H9 (cell line): ENCODE data around the gene ABLIM3. TPM values are rescaled to one million over a fixed set of nuclear protein-coding genes. Genes with fewer than 3 reads are reported as not detected.
A peak's percentile ranks its signal among the peaks of the same experiment; 100 is the strongest.

ENCODE experiments used
- DNase-seq: peaks from one replicate; pipeline ENCODE4 v3.0.0-alpha.2; 2017
- H2AFZ ChIP-seq: one replicate; pipeline ENCODE4 v1.6.1; 2013; ENCODE audit warnings: mild to moderate bottlenecking, low read length, control low read depth, moderate library complexity
- H2AK5ac ChIP-seq: 2 replicates; pipeline ENCODE4 v1.6.1; 2013; ENCODE audit warnings: low read length, control low read depth, mixed read lengths; ENCODE audit not compliant: insufficient read length
- H2BK120ac ChIP-seq: one replicate; pipeline ENCODE4 v1.6.1; 2013; ENCODE audit warnings: low read depth, mild to moderate bottlenecking, low read length, control low read depth, inconsistent platforms; ENCODE audit not compliant: poor library complexity, severe bottlenecking
- H2BK12ac ChIP-seq: 2 replicates; pipeline ENCODE4 v1.6.1; 2013; ENCODE audit warnings: low read length, control low read depth, mixed read lengths, low read depth; ENCODE audit not compliant: insufficient read length
- H2BK15ac ChIP-seq: 2 replicates; pipeline ENCODE4 v1.6.1; 2013; ENCODE audit warnings: low read depth, low read length, control low read depth
- H2BK20ac ChIP-seq: one replicate; pipeline ENCODE4 v1.6.1; 2013; ENCODE audit warnings: low read depth, mild to moderate bottlenecking, low read length, control low read depth, inconsistent platforms; ENCODE audit not compliant: poor library complexity, severe bottlenecking
- H2BK5ac ChIP-seq: 2 replicates; pipeline ENCODE4 v1.6.1; 2013; ENCODE audit warnings: low read length, control low read depth, mixed read lengths; ENCODE audit not compliant: insufficient read length
- H3K14ac ChIP-seq: 2 replicates; pipeline ENCODE4 v1.6.1; 2013; ENCODE audit warnings: low read length, control low read depth; ENCODE audit not compliant: insufficient read depth
- H3K18ac ChIP-seq: 2 replicates; pipeline ENCODE4 v1.6.1; 2013; ENCODE audit warnings: low read depth, mild to moderate bottlenecking, mixed read lengths, low read length, control low read depth; ENCODE audit not compliant: insufficient read length
- H3K23ac ChIP-seq: 2 replicates; pipeline ENCODE4 v1.6.1; 2013; ENCODE audit warnings: low read length, control low read depth, mixed read lengths, low read depth; ENCODE audit not compliant: insufficient read length
- H3K23me2 ChIP-seq: 2 replicates; pipeline ENCODE4 v1.6.1; 2013; ENCODE audit warnings: low read depth, mild to moderate bottlenecking, mixed read lengths, low read length, control low read depth; ENCODE audit not compliant: insufficient read length, poor library complexity, severe bottlenecking
- H3K27ac ChIP-seq: 2 replicates; pipeline ENCODE4 v1.5.1; 2013; ENCODE audit warnings: low read length, control low read depth, mixed read lengths, low read depth; ENCODE audit not compliant: insufficient read length
- H3K27me3 ChIP-seq: 2 replicates; pipeline ENCODE4 v1.6.1; 2013; ENCODE audit warnings: low read length, control low read depth, inconsistent platforms; ENCODE audit not compliant: insufficient read depth
- H3K4ac ChIP-seq: 2 replicates; pipeline ENCODE4 v1.6.1; 2013; ENCODE audit warnings: low read depth, mild to moderate bottlenecking, control low read depth, inconsistent platforms, low read length, moderate library complexity
- H3K4me1 ChIP-seq: 2 replicates; pipeline ENCODE4 v1.6.1; 2013; ENCODE audit warnings: low read length, control low read depth, inconsistent platforms; ENCODE audit not compliant: insufficient read depth
- H3K4me2 ChIP-seq: 2 replicates; pipeline ENCODE4 v1.6.1; 2013; ENCODE audit warnings: low read length, control low read depth, mixed read lengths; ENCODE audit not compliant: insufficient read length, insufficient read depth
- H3K56ac ChIP-seq: 2 replicates; pipeline ENCODE4 v1.6.1; 2013; ENCODE audit warnings: low read depth, mild to moderate bottlenecking, mixed read lengths, low read length, control low read depth; ENCODE audit not compliant: insufficient read length
- H3K79me1 ChIP-seq: 2 replicates; pipeline ENCODE4 v1.6.1; 2013; ENCODE audit warnings: low read depth, mild to moderate bottlenecking, moderate library complexity, low read length, control low read depth, inconsistent platforms; ENCODE audit not compliant: insufficient read depth, poor library complexity, severe bottlenecking
- H3K79me2 ChIP-seq: 2 replicates; pipeline ENCODE4 v1.6.1; 2013; ENCODE audit warnings: low read length, control low read depth, inconsistent platforms; ENCODE audit not compliant: insufficient read depth
- H3K9ac ChIP-seq: 2 replicates; pipeline ENCODE4 v1.6.1; 2013; ENCODE audit warnings: low read length, control low read depth, mixed read lengths; ENCODE audit not compliant: insufficient read length; ENCODE audit errors: extremely low read depth
- H3K9me3 ChIP-seq: one replicate; pipeline ENCODE4 v1.6.1; 2013; ENCODE audit warnings: low read depth, low read length, inconsistent platforms; ENCODE audit not compliant: control insufficient read depth
- H3T11ph ChIP-seq: one replicate; pipeline ENCODE4 v1.6.1; 2013; ENCODE audit warnings: mild to moderate bottlenecking, low read length, control low read depth, inconsistent platforms
- H4K20me1 ChIP-seq: one replicate; pipeline ENCODE4 v1.6.1; 2013; ENCODE audit not compliant: control insufficient read depth, insufficient read length, insufficient read depth
- H4K5ac ChIP-seq: 2 replicates; pipeline ENCODE4 v1.6.1; 2013; ENCODE audit warnings: low read depth, mild to moderate bottlenecking, mixed read lengths, low read length, control low read depth; ENCODE audit not compliant: insufficient read length
- H4K8ac ChIP-seq: replicated peaks from 2 replicates; pipeline ENCODE4 v1.6.1; 2013; ENCODE audit warnings: low read length, control low read depth, mixed read lengths, low read depth; ENCODE audit not compliant: insufficient read length
- H4K91ac ChIP-seq: 2 replicates; pipeline ENCODE4 v1.6.1; 2013; ENCODE audit warnings: low read depth, mild to moderate bottlenecking, moderate library complexity, mixed read lengths, low read length, control low read depth; ENCODE audit not compliant: insufficient read length
- H3K27ac Mint-ChIP-seq, 3 experiments: 2 replicates in 2 of 3; 3 replicates in 1 of 3; pipeline ENCODE4 v1.8.0; 2020 to 2021; ENCODE audit warnings: mixed read lengths in 3 of 3, mild to moderate bottlenecking in 1 of 3, moderate library complexity in 1 of 3
- H3K27me3 Mint-ChIP-seq: 2 replicates; pipeline ENCODE4 v1.8.0; 2021; ENCODE audit warnings: low read depth, mild to moderate bottlenecking, moderate library complexity, mixed read lengths
- H3K36me3 Mint-ChIP-seq, 3 experiments: 2 replicates in 2 of 3; 3 replicates in 1 of 3; pipeline ENCODE4 v1.8.0; 2020 to 2021; ENCODE audit warnings: low read depth in 3 of 3, mixed read lengths in 3 of 3; ENCODE audit not compliant: insufficient read depth in 1 of 3
- H3K4me1 Mint-ChIP-seq, 2 experiments: 2 replicates each; pipeline ENCODE4 v1.8.0; 2020; ENCODE audit warnings: mixed read lengths in 2 of 2
- H3K4me3 Mint-ChIP-seq, 2 experiments: 2 replicates in 1 of 2; 3 replicates in 1 of 2; pipeline ENCODE4 v1.8.0; 2020 to 2021; ENCODE audit warnings: mild to moderate bottlenecking in 2 of 2, mixed read lengths in 2 of 2, moderate library complexity in 1 of 2
- H3K9me3 Mint-ChIP-seq, 2 experiments: 2 replicates in 1 of 2; 3 replicates in 1 of 2; pipeline ENCODE4 v1.8.0; 2020; ENCODE audit warnings: mild to moderate bottlenecking in 2 of 2, mixed read lengths in 2 of 2, moderate library complexity in 1 of 2
- WGBS: extraction: QIAGEN DNeasy Blood & Tissue Kit; methylation state at CpG from one replicate; pipeline ENCODE4 v1.1.7; 2013; ENCODE audit warnings: missing lambda C conversion rate, low lambda C conversion rate, mixed read lengths; ENCODE audit not compliant: insufficient read length; ENCODE audit errors: extremely low coverage; 5-methylcytosine and 5-hydroxymethylcytosine counted together
- total RNA-seq: library from RNA; stranded (reverse); gene quantifications from 2 replicates; pipeline ENCODE4 v1.2.1, GENCODE V29; 2021
- TF ChIP-seq, protein P1 (sequence below): fragments of 200-600 bp; sonication (generic); conservative IDR thresholded peaks from 3 replicates; pipeline ENCODE4 v1.8.0; 2021; ENCODE audit warnings: antibody characterized with exemption, mild to moderate bottlenecking

The ABLIM3 gene
- total RNA-seq, 1 experiment from 2014 or later, result 0.20 TPM

DNA sequence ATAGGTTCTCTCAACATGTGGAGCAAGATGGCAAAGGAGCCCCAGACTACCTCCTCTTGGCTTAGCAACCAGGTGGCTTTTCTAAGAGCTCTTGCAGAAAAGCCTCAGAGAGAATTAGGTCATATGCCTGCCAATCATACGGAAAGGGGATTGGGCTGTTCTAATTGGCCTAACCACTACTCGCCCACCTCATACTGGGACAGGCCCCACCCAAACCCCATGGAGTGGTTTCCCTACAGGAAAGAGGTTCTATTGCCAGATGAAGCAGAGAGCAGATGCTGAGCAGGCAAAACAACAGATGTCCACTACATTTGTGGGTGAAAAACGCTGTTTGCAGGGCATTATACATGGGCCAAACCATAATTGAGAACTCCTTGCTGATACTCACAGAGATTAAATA lies 29.0 kb downstream of the ABLIM3 start:
- Histone ChIP-seq H3K4me2 (no peak overlapping the region), H4K91ac (no peak overlapping the region), H4K5ac (no peak overlapping the region), H3K79me1 (no peaks in the 10 kb centered on the region), H3K9ac (no peak overlapping the region), H3K79me2 (no peaks in the 10 kb centered on the region), H3K27ac (no peak overlapping the region), H2BK15ac (no peak overlapping the region), H2BK5ac (no peak overlapping the region), H3K23ac (no peak overlapping the region), H3K4ac (no peak overlapping the region), H3K27me3 (no peaks in the 10 kb centered on the region), H4K20me1 (no peaks in the 10 kb centered on the region), H3T11ph (no peak overlapping the region), H2BK20ac (no peak overlapping the region), H2AFZ (no peak overlapping the region), H3K56ac (no peak overlapping the region), H2BK12ac (no peak overlapping the region), H2AK5ac (no peak overlapping the region), H3K23me2 (no peaks in the 10 kb centered on the region), H3K4me1 (no peaks in the 10 kb centered on the region), H2BK120ac (no peak overlapping the region), H3K18ac (no peak overlapping the region), H4K8ac (no peak overlapping the region), H3K9me3 (no peaks in the 10 kb centered on the region), H3K14ac (no peak overlapping the region)
- no peaks in the 10 kb centered on the region for H3K36me3 Mint-ChIP-seq
- no peak overlapping the region for H3K4me3 Mint-ChIP-seq
- H3K27me3 Mint-ChIP-seq, result no peaks in the 10 kb centered on the region; the same call in 1 of the 2 replicates
- no peaks in the 10 kb centered on the region; a peak in 1 of 4 replicates for H3K4me1 Mint-ChIP-seq
- H3K27ac Mint-ChIP-seq, result no peak overlapping the region
- no CpG with 5 or more reads among the region's 3 CpGs for WGBS
- peak; percentile 45 for DNase-seq
- TF ChIP-seq, protein P1, sequence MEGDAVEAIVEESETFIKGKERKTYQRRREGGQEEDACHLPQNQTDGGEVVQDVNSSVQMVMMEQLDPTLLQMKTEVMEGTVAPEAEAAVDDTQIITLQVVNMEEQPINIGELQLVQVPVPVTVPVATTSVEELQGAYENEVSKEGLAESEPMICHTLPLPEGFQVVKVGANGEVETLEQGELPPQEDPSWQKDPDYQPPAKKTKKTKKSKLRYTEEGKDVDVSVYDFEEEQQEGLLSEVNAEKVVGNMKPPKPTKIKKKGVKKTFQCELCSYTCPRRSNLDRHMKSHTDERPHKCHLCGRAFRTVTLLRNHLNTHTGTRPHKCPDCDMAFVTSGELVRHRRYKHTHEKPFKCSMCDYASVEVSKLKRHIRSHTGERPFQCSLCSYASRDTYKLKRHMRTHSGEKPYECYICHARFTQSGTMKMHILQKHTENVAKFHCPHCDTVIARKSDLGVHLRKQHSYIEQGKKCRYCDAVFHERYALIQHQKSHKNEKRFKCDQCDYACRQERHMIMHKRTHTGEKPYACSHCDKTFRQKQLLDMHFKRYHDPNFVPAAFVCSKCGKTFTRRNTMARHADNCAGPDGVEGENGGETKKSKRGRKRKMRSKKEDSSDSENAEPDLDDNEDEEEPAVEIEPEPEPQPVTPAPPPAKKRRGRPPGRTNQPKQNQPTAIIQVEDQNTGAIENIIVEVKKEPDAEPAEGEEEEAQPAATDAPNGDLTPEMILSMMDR, result no peak
- H3K9me3 Mint-ChIP-seq, result no peaks in the 10 kb centered on the region
